IMR-90 (cell line): ENCODE measurements around the gene ANKHD1. TPM values are rescaled to one million over a fixed set of nuclear protein-coding genes. Genes with fewer than 3 reads are reported as not detected.

Experiments
- ATAC-seq: fragments of 200-7000 bp; cut with Tn5 transposase; 2 replicates; pipeline ENCODE4 v1.9.1; 2020; ENCODE audit warnings: low read depth, mild to moderate bottlenecking, moderate library complexity
- BruUV-seq: library from RNA; stranded (reverse); fragments of 400-500 nt; replicated peaks from 2 replicates; lab custom pipeline; 2021; lab: Mats Ljungman, UMichigan
- CTCF ChIA-PET: fragments of 300-600 bp; formaldehyde crosslinking; extraction: SDS; loops from one replicate; lab custom pipeline; 2021; ENCODE audit warnings: antibody characterized with exemption; lab: Yijun Ruan, JAX
- POLR2A ChIA-PET: fragments of 300-600 bp; sonication (Branson Sonifier 250); formaldehyde crosslinking; loops from one replicate; lab custom pipeline; 2022; ENCODE audit warnings: antibody characterized with exemption; ENCODE audit not compliant: unreplicated experiment; lab: Charles Lee
- DNase-seq: peaks from one replicate; pipeline ENCODE4 v3.0.0; 2013
- H2AFZ ChIP-seq: replicated peaks from 2 replicates; pipeline ENCODE3; 2013; ENCODE audit warnings: low read length, mild to moderate bottlenecking; ENCODE audit not compliant: poor library complexity
- H2AK5ac ChIP-seq: 2 replicates; pipeline ENCODE4 v1.6.1; 2013; ENCODE audit warnings: low read depth, low read length, inconsistent platforms
- H2AK9ac ChIP-seq: replicated peaks from 2 replicates; pipeline ENCODE3; 2013; ENCODE audit warnings: mild to moderate bottlenecking, low read depth, low read length, moderate library complexity; ENCODE audit not compliant: poor library complexity
- H2BK120ac ChIP-seq: 2 replicates; pipeline ENCODE4 v1.6.1; 2013; ENCODE audit warnings: low read depth, low read length, inconsistent platforms
- H2BK15ac ChIP-seq: 3 replicates; pipeline ENCODE4 v1.6.1; 2013; ENCODE audit warnings: low read depth, low read length, inconsistent platforms
- H2BK20ac ChIP-seq: 2 replicates; pipeline ENCODE4 v1.6.1; 2013; ENCODE audit warnings: low read depth, mild to moderate bottlenecking, inconsistent platforms, low read length, moderate library complexity
- H2BK5ac ChIP-seq: 2 replicates; pipeline ENCODE4 v1.6.1; 2013; ENCODE audit warnings: mild to moderate bottlenecking, low read depth, low read length, inconsistent platforms; ENCODE audit not compliant: poor library complexity, severe bottlenecking
- H3K14ac ChIP-seq: replicated peaks from 2 replicates; pipeline ENCODE4 v1.6.1; 2013; ENCODE audit warnings: low read depth, low read length, inconsistent platforms
- H3K18ac ChIP-seq: 2 replicates; pipeline ENCODE4 v1.6.1; 2013; ENCODE audit warnings: low read depth, low read length, control low read depth
- H3K23ac ChIP-seq: 2 replicates; pipeline ENCODE4 v1.6.1; 2013; ENCODE audit warnings: low read depth, low read length, inconsistent platforms
- H3K27ac ChIP-seq: 2 replicates; pipeline ENCODE4 v1.5.1; 2013; ENCODE audit warnings: mild to moderate bottlenecking, control low read depth, low read length; ENCODE audit not compliant: insufficient read depth
- H3K27me3 ChIP-seq: 2 replicates; pipeline ENCODE4 v1.6.1; 2013; ENCODE audit warnings: low read length; ENCODE audit not compliant: control insufficient read depth, insufficient read depth
- H3K36me3 ChIP-seq: 2 replicates; pipeline ENCODE4 v1.6.1; 2013; ENCODE audit warnings: low read length, mixed read lengths; ENCODE audit not compliant: control insufficient read depth, insufficient read depth
- H3K4ac ChIP-seq: 2 replicates; pipeline ENCODE4 v1.6.1; 2013; ENCODE audit warnings: low read depth, low read length, inconsistent platforms
- H3K4me1 ChIP-seq: 2 replicates; pipeline ENCODE4 v1.6.1; 2013; ENCODE audit warnings: low read length, mixed read lengths; ENCODE audit not compliant: control insufficient read depth, insufficient read depth
- H3K4me2 ChIP-seq: 2 replicates; pipeline ENCODE4 v1.6.1; 2013; ENCODE audit warnings: low read depth, mild to moderate bottlenecking, control low read depth, low read length, moderate library complexity
- H3K4me3 ChIP-seq: 2 replicates; pipeline ENCODE4 v1.5.1; 2013; ENCODE audit warnings: low read depth, mild to moderate bottlenecking, control low read depth, low read length, moderate library complexity; ENCODE audit not compliant: insufficient read depth
- H3K56ac ChIP-seq: 2 replicates; pipeline ENCODE4 v1.6.1; 2013; ENCODE audit warnings: low read length, inconsistent platforms; ENCODE audit not compliant: insufficient read depth; ENCODE audit errors: extremely low read depth
- H3K79me1 ChIP-seq, 2 experiments: 2 replicates each; pipeline ENCODE4 v1.6.1; 2013; ENCODE audit warnings: low read length in 2 of 2, inconsistent platforms in 1 of 2, low read depth in 1 of 2
- H3K9ac ChIP-seq: 2 replicates; pipeline ENCODE4 v1.6.1; 2013; ENCODE audit warnings: low read depth, low read length, control low read depth
- H3K9me1 ChIP-seq: 2 replicates; pipeline ENCODE4 v1.6.1; 2013; ENCODE audit warnings: low read length, inconsistent platforms; ENCODE audit not compliant: insufficient read depth
- H3K9me3 ChIP-seq: 2 replicates; pipeline ENCODE4 v1.6.1; 2013; ENCODE audit warnings: low read length; ENCODE audit not compliant: control insufficient read depth, insufficient read depth
- H4K20me1 ChIP-seq: 2 replicates; pipeline ENCODE4 v1.6.1; 2013; ENCODE audit warnings: low read length, inconsistent platforms; ENCODE audit not compliant: insufficient read depth
- H4K5ac ChIP-seq: 2 replicates; pipeline ENCODE4 v1.6.1; 2013; ENCODE audit warnings: mild to moderate bottlenecking, low read depth, low read length, control low read depth
- H4K8ac ChIP-seq, 2 experiments: 2 replicates each; pipeline ENCODE4 v1.6.1; 2013; ENCODE audit warnings: low read depth in 2 of 2, low read length in 2 of 2, control low read depth in 1 of 2, inconsistent platforms in 1 of 2
- H4K91ac ChIP-seq: 2 replicates; pipeline ENCODE4 v1.6.1; 2013; ENCODE audit warnings: low read depth, low read length, inconsistent platforms; ENCODE audit not compliant: insufficient read depth
- POLR2A ChIP-seq: IDR thresholded peaks from 2 replicates; pipeline ENCODE4 v1.6.1; 2012; ENCODE audit warnings: mild to moderate bottlenecking, low read depth, low read length
- WGBS, 2 experiments: methylation state at CpG; one replicate each; pipeline versions ENCODE4 v1.1.5 to v1.1.7; 2013; ENCODE audit warnings: missing lambda C conversion rate in 2 of 2; ENCODE audit not compliant: insufficient read length in 1 of 2; ENCODE audit errors: extremely low coverage in 2 of 2; 5-methylcytosine and 5-hydroxymethylcytosine counted together
- dilution Hi-C: fragments of 300-500 bp; cut with HindIII; formaldehyde crosslinking; loops from one replicate; pipeline ENCODE4 v1.14.3; 2018; ENCODE audit warnings: low sequenced_read_pairs; ENCODE audit not compliant: unreplicated experiment
- in situ Hi-C: fragments of 300-500 bp; cut with MboI; formaldehyde crosslinking; loops from 3 replicates; pipeline ENCODE4 v1.14.3; 2019; ENCODE audit warnings: low sequenced_read_pairs, inconsistent platforms, mixed read lengths
- intact Hi-C: fragments of 100-400 bp; cut with micrococcal nuclease; formaldehyde crosslinking; loops from 2 replicates; pipeline ENCODE4 v1.10.0; 2022
- polyA plus RNA-seq, 3 experiments: library from polyadenylated mRNA; depleted of rRNA; stranded (reverse); fragments of >200 nt; gene quantifications; 2 replicates each; pipeline ENCODE4 v1.2.3, GENCODE V29; 2012; ENCODE audit warnings: low replicate concordance in 1 of 3
- total RNA-seq: library from RNA; depleted of rRNA; stranded (reverse); fragments of >200 nt; gene quantifications from 2 replicates; pipeline ENCODE4 v1.2.3, GENCODE V29; 2012

The ANKHD1 gene
- total and polyA plus RNA-seq, 2 of the 4 experiments (the other 2 are of a cell fraction): 32.1 to 36.7 TPM

DNA sequence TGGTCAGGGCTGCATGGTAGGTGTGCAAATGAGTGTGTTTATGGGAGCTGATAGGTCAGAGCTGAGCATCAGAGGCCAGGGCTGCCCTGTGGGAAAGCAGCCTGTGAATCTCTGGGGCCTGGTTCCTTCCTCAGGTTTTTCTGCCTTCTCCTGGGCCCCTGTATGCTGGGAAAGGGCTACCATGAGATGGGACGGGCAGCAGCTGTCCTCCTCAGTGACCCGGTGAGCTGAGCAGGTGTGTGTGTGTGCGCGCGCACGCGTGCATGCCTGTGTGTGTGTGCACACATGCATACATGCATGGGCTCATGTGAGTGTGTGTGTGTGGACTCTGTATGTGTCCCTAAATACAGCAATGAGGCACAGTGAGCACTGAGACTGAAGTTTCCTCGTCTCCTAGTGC, 39.3 kb upstream of the ANKHD1 start:
- Histone ChIP-seq H3K23ac (no peak overlapping the region), H3K4me3 (no peak overlapping the region), H2BK20ac (no peak overlapping the region), H3K36me3 (no peaks in the 10 kb centered on the region), H2BK120ac (no peak overlapping the region), H4K91ac (no peak overlapping the region), H4K20me1 (no peaks in the 10 kb centered on the region), H3K4me1 (no peaks in the 10 kb centered on the region), H3K4ac (no peak overlapping the region), H3K9ac (no peak overlapping the region), H3K14ac (no peak overlapping the region), H4K5ac (no peak overlapping the region), H3K9me3 (no peaks in the 10 kb centered on the region), H3K79me1 (no peaks in the 10 kb centered on the region), H3K9me1 (0 out of 2 replicates have a peak, but pooled peaks cover 2% of the 10 kb centered on the region), H3K4me2 (no peak overlapping the region), H2BK5ac (no peak overlapping the region), H2BK15ac (no peak overlapping the region), H2AK5ac (no peak overlapping the region), H2AFZ (no peak overlapping the region), H3K56ac (no peak overlapping the region), H3K18ac (no peak overlapping the region), H2AK9ac (no peak overlapping the region), H4K8ac (no peak overlapping the region), H3K27me3 (peaks cover 16% of the 10 kb centered on the region; the same call in 1 of the 2 replicates), H3K27ac (no peak overlapping the region)
- ATAC-seq: no peak
- TF ChIP-seq POLR2A: no peak
- ChIA-PET CTCF (no interaction called here), POLR2A (no interaction called here)
- dilution Hi-C loops (no loop called here), intact Hi-C loops (loop anchor here (2.0 kb wide), 1 partner anchor 358 kb away; no protein-coding TSS in a partner anchor), in situ Hi-C loops (loop anchor here (25.0 kb wide), 1 partner anchor 575 kb away; the partner anchor contains the start of gene PSD2)
- no TSS peak for BruUV-seq
- 78% methylated on average over 7 of the region's 8 CpGs; no CpG with 5 or more reads in 1 of the 2 experiments for WGBS, 2 experiments
- DNase-seq: no peak
